Osteoblast (primary cell): Measurements from ENCODE around the gene H2BK1. TPM values are rescaled to one million over a fixed set of nuclear protein-coding genes. Genes with fewer than 3 reads are reported as not detected.

ENCODE experiments used
- DNase-seq: peaks from one replicate; pipeline ENCODE4 v3.0.0; 2011; ENCODE audit warnings: low spot score, mixed read lengths; ENCODE audit not compliant: insufficient read length; ENCODE audit errors: missing footprints
- H2AFZ ChIP-seq: 2 replicates; pipeline ENCODE4 v1.6.0; 2011; ENCODE audit warnings: mild to moderate bottlenecking, low read length
- H3K27ac ChIP-seq: 2 replicates; pipeline ENCODE4 v1.5.1; 2011; ENCODE audit warnings: mild to moderate bottlenecking, low read depth, low read length, moderate library complexity
- H3K27me3 ChIP-seq: 2 replicates; pipeline ENCODE4 v1.6.0; 2012; ENCODE audit warnings: mild to moderate bottlenecking, control low read depth, inconsistent platforms, low read length, moderate library complexity; ENCODE audit not compliant: insufficient read depth
- H3K36me3 ChIP-seq: 2 replicates; pipeline ENCODE4 v1.5.1; 2011; ENCODE audit warnings: mild to moderate bottlenecking, low read length, control low read depth, moderate library complexity; ENCODE audit not compliant: insufficient read depth
- H3K4me1 ChIP-seq: 2 replicates; pipeline ENCODE4 v1.5.1; 2011; ENCODE audit warnings: mild to moderate bottlenecking, low read length, control low read depth, moderate library complexity; ENCODE audit not compliant: insufficient read depth
- H3K4me2 ChIP-seq: 2 replicates; pipeline ENCODE4 v1.6.0; 2011; ENCODE audit warnings: mild to moderate bottlenecking, low read length; ENCODE audit not compliant: insufficient read depth
- H3K4me3 ChIP-seq: fragments of 200-600 bp; sonication (generic); 3 replicates; pipeline ENCODE4 v1.5.1; 2012; ENCODE audit warnings: mild to moderate bottlenecking, low read length, inconsistent platforms; ENCODE audit not compliant: insufficient read depth
- H3K79me2 ChIP-seq: 2 replicates; pipeline ENCODE4 v1.6.0; 2012; ENCODE audit warnings: mild to moderate bottlenecking, low read length, control low read depth, inconsistent platforms; ENCODE audit not compliant: insufficient read depth
- H3K9me3 ChIP-seq: 2 replicates; pipeline ENCODE4 v1.5.1; 2011; ENCODE audit warnings: low read depth, low read length, control low read depth
- H4K20me1 ChIP-seq: 2 replicates; pipeline ENCODE4 v1.6.0; 2012; ENCODE audit warnings: mild to moderate bottlenecking, low read length, control low read depth; ENCODE audit not compliant: insufficient read depth
- total RNA-seq: library from RNA; depleted of rRNA; stranded (reverse); fragments of >200 nt; gene quantifications from 2 replicates; pipeline ENCODE4 v1.2.3, GENCODE V29; 2012
- TF ChIP-seq, protein P1 (sequence below): IDR thresholded peaks from 2 replicates; pipeline ENCODE4 v1.5.1; 2011; ENCODE audit warnings: mild to moderate bottlenecking, low read depth, low read length, moderate library complexity; ENCODE audit errors: extremely low read depth

H2BK1 gene
- total RNA-seq, 1 donor = not detected

DNA sequence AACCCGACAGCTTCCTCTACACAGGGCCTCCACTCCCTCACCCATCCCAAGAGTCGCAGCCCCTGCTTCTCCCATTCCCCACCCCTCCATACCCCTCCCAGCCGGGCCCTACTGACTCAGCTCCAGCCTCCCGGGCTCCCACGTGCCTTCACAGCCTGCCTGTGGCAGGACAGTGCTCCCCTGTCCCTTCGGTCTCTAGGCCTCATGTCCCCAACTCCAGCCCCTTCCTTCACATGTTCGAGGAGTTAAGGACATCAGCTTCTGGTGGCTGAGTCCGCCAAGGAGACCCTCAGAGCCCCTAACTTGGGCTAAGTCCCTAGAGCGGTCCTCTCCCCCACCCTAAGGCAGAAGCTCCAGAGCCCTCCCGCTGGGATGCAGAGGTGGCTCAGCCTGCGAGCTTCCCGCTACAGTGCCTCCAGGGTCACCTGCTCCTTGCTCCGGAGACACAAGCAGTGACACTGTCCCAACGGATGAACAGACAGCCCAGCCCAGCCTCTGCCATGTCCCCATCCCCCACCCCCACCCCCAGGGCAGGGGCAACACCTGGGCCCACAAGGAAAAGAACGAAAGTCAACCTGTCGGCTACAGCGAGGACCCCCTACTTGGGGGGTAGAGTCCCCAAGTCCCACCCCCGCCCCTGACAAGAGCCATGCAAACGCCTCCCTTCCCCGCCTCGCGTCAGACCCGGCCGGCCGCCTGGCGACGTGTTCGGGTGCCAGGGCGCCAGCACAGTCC, 37.5 kb upstream of the H2BK1 start:
- peaks cover 53% of the 10 kb centered on the region for H3K4me1 ChIP-seq
- TF ChIP-seq, protein P1, sequence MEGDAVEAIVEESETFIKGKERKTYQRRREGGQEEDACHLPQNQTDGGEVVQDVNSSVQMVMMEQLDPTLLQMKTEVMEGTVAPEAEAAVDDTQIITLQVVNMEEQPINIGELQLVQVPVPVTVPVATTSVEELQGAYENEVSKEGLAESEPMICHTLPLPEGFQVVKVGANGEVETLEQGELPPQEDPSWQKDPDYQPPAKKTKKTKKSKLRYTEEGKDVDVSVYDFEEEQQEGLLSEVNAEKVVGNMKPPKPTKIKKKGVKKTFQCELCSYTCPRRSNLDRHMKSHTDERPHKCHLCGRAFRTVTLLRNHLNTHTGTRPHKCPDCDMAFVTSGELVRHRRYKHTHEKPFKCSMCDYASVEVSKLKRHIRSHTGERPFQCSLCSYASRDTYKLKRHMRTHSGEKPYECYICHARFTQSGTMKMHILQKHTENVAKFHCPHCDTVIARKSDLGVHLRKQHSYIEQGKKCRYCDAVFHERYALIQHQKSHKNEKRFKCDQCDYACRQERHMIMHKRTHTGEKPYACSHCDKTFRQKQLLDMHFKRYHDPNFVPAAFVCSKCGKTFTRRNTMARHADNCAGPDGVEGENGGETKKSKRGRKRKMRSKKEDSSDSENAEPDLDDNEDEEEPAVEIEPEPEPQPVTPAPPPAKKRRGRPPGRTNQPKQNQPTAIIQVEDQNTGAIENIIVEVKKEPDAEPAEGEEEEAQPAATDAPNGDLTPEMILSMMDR = no peak
- H4K20me1 ChIP-seq = peaks cover 25% of the 10 kb centered on the region
- H3K36me3 ChIP-seq = peaks cover 4% of the 10 kb centered on the region
- peak; percentile 95 for DNase-seq
- peak overlapping the region; percentile 41 for H2AFZ ChIP-seq
- peak overlapping the region; percentile 85 for H3K4me2 ChIP-seq
- H3K9me3 ChIP-seq = no peaks in the 10 kb centered on the region
- peak overlapping the region; percentile 87 for H3K4me3 ChIP-seq
- H3K27me3 ChIP-seq = no peaks in the 10 kb centered on the region
- peak overlapping the region; percentile 66 for H3K27ac ChIP-seq
- peaks cover 10% of the 10 kb centered on the region for H3K79me2 ChIP-seq

DNA sequence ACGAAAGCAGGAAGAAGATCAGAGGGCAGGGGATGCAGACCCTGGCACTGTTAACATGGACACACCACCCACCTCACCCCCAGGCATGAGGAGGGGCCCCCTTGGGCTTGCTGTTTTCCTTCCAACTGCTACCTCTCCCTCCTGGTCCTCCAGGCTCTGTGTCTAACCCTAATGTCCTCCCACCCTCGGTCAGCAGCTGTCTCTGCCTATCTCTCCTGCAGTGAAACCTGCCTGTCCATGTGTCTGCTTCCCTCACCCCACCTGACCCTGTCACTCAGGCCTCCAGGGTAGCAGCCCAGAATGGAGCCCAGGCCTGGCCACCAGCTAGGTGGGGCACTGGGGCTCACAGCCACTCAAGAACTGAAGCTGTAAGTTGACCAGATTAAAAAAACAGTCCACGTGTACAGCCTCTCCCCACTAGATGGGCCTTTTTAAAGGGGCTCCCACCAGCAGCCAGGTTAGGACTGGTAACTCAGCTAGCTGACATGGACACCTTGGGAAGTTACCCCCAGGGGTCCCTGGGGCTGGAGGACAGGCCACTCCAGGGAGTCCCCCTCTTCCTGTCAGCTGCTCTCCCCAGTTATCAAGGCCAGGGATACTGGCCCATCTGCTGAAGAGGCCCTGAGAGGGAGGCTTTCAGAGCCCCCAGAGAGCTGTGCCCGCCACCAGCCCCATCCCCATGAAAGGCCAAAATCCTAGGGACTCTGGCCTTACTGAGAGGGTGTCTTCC, 36.7 kb upstream of the H2BK1 start:
- peaks cover 46% of the 10 kb centered on the region for H3K4me1 ChIP-seq
- H3K79me2 ChIP-seq = peaks cover 10% of the 10 kb centered on the region
- peak overlapping the region; percentile 87 for H3K4me3 ChIP-seq
- H3K4me2 ChIP-seq = peak overlapping the region; percentile 85
- no peak overlapping the region for H2AFZ ChIP-seq
- no peaks in the 10 kb centered on the region for H3K27me3 ChIP-seq
- DNase-seq = peak; percentile 89
- TF ChIP-seq, protein P1 = no peak
- peaks cover 31% of the 10 kb centered on the region for H4K20me1 ChIP-seq
- H3K27ac ChIP-seq = peak overlapping the region; percentile 61
- H3K9me3 ChIP-seq = no peaks in the 10 kb centered on the region
- H3K36me3 ChIP-seq = peaks cover 12% of the 10 kb centered on the region

DNA sequence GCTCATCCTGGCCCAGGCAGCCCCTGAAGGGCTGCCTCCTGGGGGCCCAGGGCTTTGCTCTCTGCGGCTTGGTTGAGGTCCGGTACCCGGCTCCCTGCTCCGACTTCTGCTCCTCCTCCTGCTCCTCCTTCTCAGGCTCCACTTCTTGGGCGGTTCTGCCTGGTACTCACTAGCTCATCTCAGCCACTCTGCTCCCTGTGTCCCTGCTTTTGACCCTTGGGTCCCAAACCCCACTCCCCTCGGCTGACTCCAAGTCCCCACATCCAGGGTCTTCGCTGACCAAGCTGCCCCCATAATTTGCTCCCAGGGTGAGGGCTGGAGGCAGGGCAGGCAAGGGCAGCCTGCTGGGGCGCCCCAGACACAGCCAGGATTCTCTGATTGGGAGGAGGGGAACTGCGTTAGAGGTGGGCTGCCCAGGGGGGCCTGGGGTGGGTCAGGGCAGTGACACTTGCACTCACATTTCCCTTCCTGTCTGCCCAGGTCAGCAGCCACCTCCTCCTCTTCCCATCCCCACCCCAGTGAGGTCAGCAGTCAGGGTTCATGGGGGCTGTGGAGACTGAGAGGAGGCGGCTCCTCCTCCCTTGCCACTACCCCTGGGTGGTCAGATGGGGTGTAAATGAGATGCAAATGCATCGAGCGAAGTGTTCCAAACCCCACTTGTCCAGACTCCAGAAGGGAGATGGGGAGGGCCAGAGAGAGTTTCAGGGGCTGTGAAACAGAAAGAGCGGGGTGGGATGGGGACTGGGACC, 36.0 kb upstream of the H2BK1 start:
- H3K4me2 ChIP-seq = peak overlapping the region; percentile 85
- peaks cover 19% of the 10 kb centered on the region for H3K36me3 ChIP-seq
- no peaks in the 10 kb centered on the region for H3K27me3 ChIP-seq
- H3K4me1 ChIP-seq = peaks cover 45% of the 10 kb centered on the region
- H3K4me3 ChIP-seq = peak overlapping the region; percentile 59
- peak; percentile 93 for DNase-seq
- H2AFZ ChIP-seq = no peak overlapping the region
- TF ChIP-seq, protein P1 = no peak
- H3K79me2 ChIP-seq = peaks cover 10% of the 10 kb centered on the region
- H3K9me3 ChIP-seq = no peaks in the 10 kb centered on the region
- H3K27ac ChIP-seq = no peak overlapping the region
- H4K20me1 ChIP-seq = peaks cover 31% of the 10 kb centered on the region
